Peyer's patch (tissue), 4 donors: ENCODE results near the gene MRAS.

Experiments used
- CTCF ChIP-seq, 6 experiments: fragments of 450-650 bp in 4 of 6; fragments of 200-600 bp in 2 of 6; sonication (generic) in 1 of 6; IDR thresholded peaks; one replicate each; pipeline ENCODE4 v1.5.1; 2017 to 2019; ENCODE audit warnings: antibody characterized with exemption in 6 of 6, mild to moderate bottlenecking in 3 of 6, moderate library complexity in 1 of 6
- POLR2A ChIP-seq, 2 donors: fragments of 450-650 bp; IDR thresholded peaks; one replicate each; pipeline ENCODE4 v1.5.1; 2017; ENCODE audit warnings: antibody characterized with exemption in 2 of 2, mild to moderate bottlenecking in 2 of 2, moderate library complexity in 2 of 2

GRCh38 chr3:138367911-138368310 lies 19.5 kb downstream of the MRAS start:
- no peak for TF ChIP-seq CTCF (IDR thresholded peaks at IDR 0.05)
- TF ChIP-seq POLR2A (IDR thresholded peaks at IDR 0.05) = no peak
